Measurements from ENCODE around the gene NDOR1. TPM values are rescaled to one million over a fixed set of nuclear protein-coding genes. Genes with fewer than 3 reads are reported as not detected.

NDOR1 gene
- total and polyA plus RNA-seq, 2 experiments from 2014 or later = 8.5 to 12.4 TPM

DNA sequence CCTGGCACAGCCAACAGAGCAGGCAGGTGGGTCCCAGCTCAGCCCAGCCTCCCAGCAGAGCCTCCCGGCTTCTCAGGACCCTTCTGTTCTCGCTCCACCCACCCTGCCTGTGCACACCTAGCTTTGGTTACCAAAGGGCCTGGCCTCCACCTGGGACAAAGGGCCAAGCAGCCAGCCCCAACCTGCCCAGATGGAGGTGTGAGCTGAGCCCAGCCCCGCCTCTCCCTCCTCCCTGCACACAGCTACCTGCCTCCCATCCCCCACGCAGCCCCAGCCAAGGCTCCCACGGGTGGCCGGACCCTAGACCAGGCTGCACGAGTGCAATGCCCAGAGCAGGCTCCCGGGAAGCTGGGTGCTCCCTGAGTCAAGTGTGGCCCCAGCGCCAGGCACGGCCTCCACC is 10.6 kb upstream of the NDOR1 start:
- Histone ChIP-seq H3K4me2 (ENCODE audit: unreplicated experiment) (no peak overlapping the region), H3K9ac (no peak overlapping the region), H3K4me1 (ENCODE audit: insufficient read depth) (peaks cover 11% of the 10 kb centered on the region), H3K79me2 (ENCODE audit: insufficient read depth) (peaks cover 93% of the 10 kb centered on the region), H4K20me1 (ENCODE audit: insufficient read depth) (no peaks in the 10 kb centered on the region), H3K4me3 (no peak overlapping the region), H3K27me3 (replicated peaks; ENCODE audit: insufficient read depth) (no peaks in the 10 kb centered on the region), H3K9me3 (ENCODE audit: low read depth) (no peaks in the 10 kb centered on the region), H3K9me2 (ENCODE audit: insufficient read depth) (no peaks in the 10 kb centered on the region), H3F3A (ENCODE audit: insufficient read depth) (peaks cover 3% of the 10 kb centered on the region), H3K36me3 (ENCODE audit: low read depth) (no peaks in the 10 kb centered on the region), H3K27ac (no peak overlapping the region), H2AFZ (no peak overlapping the region)
- 68 to 81% methylated on average over 10 of the region's 10 CpGs for WGBS, 2 experiments (ENCODE audit: low coverage in 1 of 2, low lambda C conversion rate in 2 of 2, missing lambda C conversion rate in 2 of 2)
- in situ Hi-C loops (cut with MboI) = no loop called here
- no peak for TF ChIP-seq EZH2 (IDR thresholded peaks at IDR 0.05; ENCODE audit: insufficient read depth, poor library complexity, severe bottlenecking)
- TF ChIP-seq EZH2phosphoT487 (IDR thresholded peaks at IDR 0.05; ENCODE audit: insufficient read depth, low read depth) = no peak
- DNase-seq = no peak

DNA sequence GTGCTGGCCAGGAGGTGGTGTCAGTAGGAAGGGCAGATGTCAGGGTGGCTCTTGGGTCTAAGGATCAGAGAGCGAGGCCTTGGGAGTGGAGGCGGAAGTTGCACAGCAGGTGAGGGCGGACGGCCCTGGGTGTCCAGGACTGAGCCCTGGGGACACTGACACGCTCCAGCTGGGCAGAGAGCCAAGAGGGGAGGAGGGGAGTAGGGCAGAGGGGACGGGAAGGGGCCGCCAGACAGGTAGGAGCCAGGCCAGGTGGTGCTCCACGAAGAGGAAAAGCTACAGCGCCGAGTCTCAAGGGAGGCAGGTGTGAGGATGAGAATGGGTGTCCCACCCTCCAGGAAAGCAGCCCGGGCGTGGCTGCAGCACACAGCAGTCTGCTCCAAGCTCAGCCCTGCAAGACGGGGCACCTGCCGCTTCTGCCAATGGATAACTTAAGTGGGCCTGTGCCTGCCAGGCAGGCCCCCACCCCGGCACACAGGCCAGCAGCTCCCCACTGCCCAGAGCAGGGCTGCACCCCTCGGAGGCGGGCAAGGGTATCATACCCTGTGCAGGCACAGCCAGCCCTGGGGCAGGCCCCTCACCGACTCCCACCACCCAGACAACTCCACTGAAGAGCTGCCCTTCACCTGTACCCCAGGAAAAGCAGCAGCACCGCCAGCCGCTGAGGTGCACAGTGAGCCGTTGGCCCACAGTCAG is 9.8 kb upstream of the NDOR1 start:
- Histone ChIP-seq H3K4me2 (ENCODE audit: unreplicated experiment) (no peak overlapping the region), H3K36me3 (ENCODE audit: low read depth) (no peaks in the 10 kb centered on the region), H3K4me3 (no peak overlapping the region), H3K4me1 (ENCODE audit: insufficient read depth) (0 out of 2 replicates have a peak, but pooled peaks cover 9% of the 10 kb centered on the region), H3K27me3 (replicated peaks; ENCODE audit: insufficient read depth) (no peaks in the 10 kb centered on the region), H3F3A (ENCODE audit: insufficient read depth) (no peaks in the 10 kb centered on the region), H3K9ac (no peak overlapping the region), H3K9me3 (ENCODE audit: low read depth) (no peaks in the 10 kb centered on the region), H4K20me1 (ENCODE audit: insufficient read depth) (no peaks in the 10 kb centered on the region), H3K27ac (no peak overlapping the region), H3K9me2 (ENCODE audit: insufficient read depth) (no peaks in the 10 kb centered on the region), H2AFZ (no peak overlapping the region), H3K79me2 (ENCODE audit: insufficient read depth) (peaks cover 86% of the 10 kb centered on the region)
- 88 to 91% methylated on average over 15 to 19 of the region's 21 CpGs for WGBS, 2 experiments (ENCODE audit: low coverage in 1 of 2, low lambda C conversion rate in 2 of 2, missing lambda C conversion rate in 2 of 2)
- no peak for DNase-seq
- no peak for TF ChIP-seq EZH2phosphoT487 (IDR thresholded peaks at IDR 0.05; ENCODE audit: insufficient read depth, low read depth)
- TF ChIP-seq EZH2 (IDR thresholded peaks at IDR 0.05; ENCODE audit: insufficient read depth, poor library complexity, severe bottlenecking) = no peak
- in situ Hi-C loops (cut with MboI) = no loop called here

DNA sequence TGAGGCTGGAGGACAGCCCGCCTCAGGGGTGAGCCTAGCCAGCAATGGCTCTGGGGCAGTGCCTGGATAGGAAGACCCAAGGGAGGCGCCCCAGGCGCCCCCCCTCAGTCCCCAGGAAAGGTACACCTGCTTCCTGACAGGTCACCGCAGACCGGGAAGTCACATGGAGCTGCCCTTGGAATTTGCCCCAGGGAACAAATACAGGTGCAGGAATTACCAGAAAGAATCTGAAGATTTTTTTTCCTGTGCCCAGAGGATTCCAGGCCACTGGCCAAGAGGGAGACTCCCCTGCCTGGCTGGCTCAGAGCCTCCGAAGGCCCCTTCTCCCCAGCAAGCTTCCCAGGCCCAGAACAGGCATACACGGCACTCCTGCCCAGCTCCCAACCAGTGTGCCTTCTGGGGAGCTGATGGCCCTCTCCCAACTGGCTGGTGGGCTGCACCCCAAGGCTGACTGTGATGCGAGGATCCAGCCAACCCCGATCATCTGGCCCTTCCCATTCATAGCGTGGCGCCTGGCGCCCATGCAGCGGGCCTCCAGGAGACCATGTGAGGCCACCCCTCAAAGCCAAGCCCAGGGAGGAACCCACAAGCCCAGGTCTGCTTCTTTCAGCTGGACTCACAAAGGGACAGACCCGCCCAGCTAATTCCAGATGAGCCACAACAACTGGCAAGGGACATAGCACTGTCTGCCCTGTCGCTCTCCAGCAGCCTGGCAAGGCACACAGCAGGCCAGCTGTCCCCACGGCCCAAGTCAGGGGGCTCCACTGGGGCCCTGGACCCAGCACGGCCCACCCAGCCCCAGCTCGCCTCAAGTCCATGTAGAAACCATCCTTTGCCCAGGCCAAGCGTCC is 7.2 kb upstream of the NDOR1 start:
- peak; percentile 38 for DNase-seq
- WGBS, 2 experiments (ENCODE audit: low coverage in 1 of 2, low lambda C conversion rate in 2 of 2, missing lambda C conversion rate in 2 of 2) = 73 to 81% methylated on average over 16 to 19 of the region's 19 CpGs
- Histone ChIP-seq H3K4me2 (ENCODE audit: unreplicated experiment) (peak overlapping the region; percentile 79), H3F3A (ENCODE audit: insufficient read depth) (no peaks in the 10 kb centered on the region), H3K27me3 (replicated peaks; ENCODE audit: insufficient read depth) (no peaks in the 10 kb centered on the region), H3K9me2 (ENCODE audit: insufficient read depth) (no peaks in the 10 kb centered on the region), H3K27ac (no peak overlapping the region), H3K36me3 (ENCODE audit: low read depth) (no peaks in the 10 kb centered on the region), H3K9ac (peak overlapping the region; percentile 61; the same call in 1 of the 2 replicates), H3K9me3 (ENCODE audit: low read depth) (no peaks in the 10 kb centered on the region), H2AFZ (no peak overlapping the region), H3K79me2 (ENCODE audit: insufficient read depth) (peaks cover 84% of the 10 kb centered on the region), H3K4me1 (ENCODE audit: insufficient read depth) (0 out of 2 replicates have a peak, but pooled peaks cover 12% of the 10 kb centered on the region), H3K4me3 (peak overlapping the region; percentile 66), H4K20me1 (ENCODE audit: insufficient read depth) (no peaks in the 10 kb centered on the region)
- in situ Hi-C loops (cut with MboI) = no loop called here
- no peak for TF ChIP-seq EZH2phosphoT487 (IDR thresholded peaks at IDR 0.05; ENCODE audit: insufficient read depth, low read depth)
- no peak for TF ChIP-seq EZH2 (IDR thresholded peaks at IDR 0.05; ENCODE audit: insufficient read depth, poor library complexity, severe bottlenecking)

DNA sequence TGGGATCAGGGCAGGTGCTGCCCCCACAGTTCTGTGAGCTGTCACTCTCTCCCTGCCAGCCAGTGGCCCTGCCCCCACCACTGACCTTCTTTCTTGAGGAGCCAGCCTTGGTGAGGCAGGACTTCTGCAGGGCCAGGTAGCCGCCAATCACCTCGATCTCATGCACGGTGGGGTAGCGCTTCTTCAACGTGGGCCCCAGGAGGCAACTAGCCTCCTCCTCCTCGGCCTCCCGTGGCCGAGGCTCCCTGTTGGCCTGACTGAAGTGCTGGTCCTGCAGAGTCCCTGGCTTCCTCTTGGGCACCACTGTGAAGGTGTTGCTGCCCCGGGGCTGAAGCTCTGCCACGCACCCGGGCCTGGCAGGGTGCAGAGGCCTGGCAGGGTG is 6.6 kb upstream of the NDOR1 start:
- Histone ChIP-seq H2AFZ (no peak overlapping the region), H3F3A (ENCODE audit: insufficient read depth) (no peaks in the 10 kb centered on the region), H3K9me3 (ENCODE audit: low read depth) (no peaks in the 10 kb centered on the region), H3K9ac (peak overlapping the region; percentile 61; the same call in 1 of the 2 replicates), H3K79me2 (ENCODE audit: insufficient read depth) (peaks cover 84% of the 10 kb centered on the region), H3K27ac (no peak overlapping the region), H3K4me3 (peak overlapping the region; percentile 66), H3K4me2 (ENCODE audit: unreplicated experiment) (peak overlapping the region; percentile 79), H3K9me2 (ENCODE audit: insufficient read depth) (no peaks in the 10 kb centered on the region), H3K4me1 (ENCODE audit: insufficient read depth) (peaks cover 13% of the 10 kb centered on the region), H3K27me3 (replicated peaks; ENCODE audit: insufficient read depth) (no peaks in the 10 kb centered on the region), H3K36me3 (ENCODE audit: low read depth) (no peaks in the 10 kb centered on the region), H4K20me1 (ENCODE audit: insufficient read depth) (no peaks in the 10 kb centered on the region)
- in situ Hi-C loops (cut with MboI) = no loop called here
- no peak for DNase-seq
- whole genome bisulfite sequencing, 2 experiments (ENCODE audit: low coverage in 1 of 2, low lambda C conversion rate in 2 of 2, missing lambda C conversion rate in 2 of 2) = 89 to 91% methylated on average over 9 to 11 of the region's 11 CpGs
- TF ChIP-seq EZH2 (IDR thresholded peaks at IDR 0.05; ENCODE audit: insufficient read depth, poor library complexity, severe bottlenecking) = no peak
- no peak for TF ChIP-seq EZH2phosphoT487 (IDR thresholded peaks at IDR 0.05; ENCODE audit: insufficient read depth, low read depth)

Data from GM23248 (cell line).